ACHN (cell line): ENCODE data around the gene NEMF.
A peak's percentile ranks its signal among the peaks of the same experiment; 100 is the strongest.
"Not testable (repeated sequence)": the region's sequence is repeated elsewhere in the genome, so short reads cannot be mapped to it uniquely, and the experiment has no call there.

Source experiments
- DNase-seq: peaks from one replicate; pipeline ENCODE4 v3.0.0-alpha.2; 2015
- in situ Hi-C: cut with HindIII; loops from 2 replicates; pipeline ENCODE4 v1.10.0; 2017; ENCODE audit warnings: low sequenced_read_pairs, low pct_ligation_motif_present, low pct_unique_long_range_greater_than_20kb

Gene NEMF

DNA sequence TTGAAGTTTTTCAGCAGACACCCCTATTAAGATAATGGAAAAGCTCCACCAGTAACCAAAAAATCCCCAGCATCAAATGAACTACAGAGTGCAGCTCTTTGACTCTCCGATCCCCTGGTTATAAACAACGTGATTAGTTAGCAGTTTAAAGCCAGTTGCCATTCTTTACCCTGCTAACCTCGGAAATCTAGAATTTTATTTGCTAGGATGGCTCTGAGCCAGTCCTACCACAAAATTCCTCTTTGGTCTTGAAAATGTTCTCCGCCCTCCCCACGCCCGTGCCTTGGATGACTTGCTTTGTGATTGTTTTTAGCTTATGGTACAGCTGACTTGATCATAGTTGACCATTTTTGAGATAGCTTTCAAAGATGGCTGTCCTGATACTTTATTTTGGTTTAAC, 83.4 kb downstream of the NEMF start:
- in situ Hi-C loops, result no loop called here
- DNase-seq, result peak; percentile 54

DNA sequence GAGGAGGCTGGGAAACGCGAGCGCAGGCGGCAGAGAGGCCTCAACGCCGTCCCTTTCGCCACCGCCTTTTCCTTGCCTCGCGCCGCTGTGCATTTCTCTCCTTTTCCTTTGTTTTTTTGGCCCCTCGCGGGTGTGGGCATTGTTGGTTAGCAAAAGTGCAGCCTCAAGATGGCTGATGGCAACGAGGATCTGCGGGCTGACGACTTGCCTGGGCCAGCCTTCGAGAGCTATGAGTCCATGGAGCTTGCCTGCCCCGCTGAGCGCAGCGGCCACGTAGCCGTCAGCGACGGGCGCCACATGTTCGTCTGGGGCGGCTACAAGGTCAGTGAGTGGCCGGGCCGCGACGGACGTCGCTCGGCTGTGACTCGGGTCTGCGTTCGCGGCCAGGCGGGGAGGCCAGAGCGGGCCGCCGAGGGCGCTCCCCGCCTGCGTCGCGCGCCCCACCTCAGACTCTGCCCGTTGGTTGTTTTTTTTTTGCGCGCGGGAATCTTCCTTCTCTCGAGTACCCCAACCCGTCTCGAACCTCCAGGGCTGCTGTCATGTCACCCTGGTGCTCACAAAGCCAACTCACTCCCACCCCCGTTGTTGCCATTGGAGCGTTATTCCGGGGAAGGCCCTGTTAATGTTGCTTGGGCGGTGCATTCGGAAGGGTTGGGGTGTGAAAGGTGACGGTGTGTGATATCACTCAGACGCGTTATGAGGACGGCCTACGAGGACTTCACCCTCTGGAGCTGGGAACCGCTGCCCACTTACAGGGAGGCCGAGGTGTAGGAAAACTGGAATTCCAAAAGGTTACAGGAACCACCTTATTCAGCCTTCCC, 84.1 kb downstream of the NEMF start:
- peak; percentile 62 for DNase-seq
- in situ Hi-C loops, result no loop called here

DNA sequence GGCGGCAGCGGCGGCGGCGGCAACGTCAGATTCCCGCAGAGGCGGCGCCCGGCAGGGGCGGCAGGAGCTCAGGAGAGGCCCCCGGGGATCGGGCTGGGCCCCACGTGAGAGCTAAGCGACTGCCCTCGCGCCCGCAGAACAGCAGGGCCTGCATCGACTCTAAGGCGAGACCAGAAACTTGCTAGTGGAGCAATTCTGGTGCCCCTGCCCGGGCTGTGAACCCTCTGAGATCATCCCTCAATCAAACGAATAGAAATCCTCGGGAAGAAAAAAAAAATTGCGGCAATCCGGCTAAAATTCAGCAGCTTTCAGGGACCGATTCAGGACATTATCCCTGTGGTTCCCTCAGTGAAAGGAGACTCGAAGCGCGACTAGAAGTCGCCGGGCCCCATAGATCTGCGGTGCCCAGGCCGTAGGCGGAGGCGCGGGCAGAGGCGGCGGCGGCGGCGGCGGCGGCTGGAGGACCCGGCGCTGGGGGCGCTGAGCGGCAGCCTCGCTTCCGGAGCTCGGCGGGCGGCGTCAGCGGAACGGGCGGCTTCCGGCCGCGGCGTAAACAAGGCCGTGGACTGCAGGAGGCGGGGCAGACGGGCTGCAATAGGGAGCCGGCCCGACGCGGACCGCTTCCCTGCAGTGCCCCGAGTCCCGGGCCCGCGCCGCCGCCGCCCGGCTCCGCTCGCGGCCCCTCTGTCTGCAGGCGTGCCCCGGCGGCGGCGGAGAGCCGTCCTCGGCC, 84.9 kb downstream of the NEMF start, which contains the start of gene KLHDC2:
Gene KLHDC2 (plus strand): TSS at position 583 of the 730 bp plus-strand sequence. CDS start 316 bp downstream, outside the sequence.
- peak; percentile 83 for DNase-seq
- in situ Hi-C loops, result no loop called here

DNA sequence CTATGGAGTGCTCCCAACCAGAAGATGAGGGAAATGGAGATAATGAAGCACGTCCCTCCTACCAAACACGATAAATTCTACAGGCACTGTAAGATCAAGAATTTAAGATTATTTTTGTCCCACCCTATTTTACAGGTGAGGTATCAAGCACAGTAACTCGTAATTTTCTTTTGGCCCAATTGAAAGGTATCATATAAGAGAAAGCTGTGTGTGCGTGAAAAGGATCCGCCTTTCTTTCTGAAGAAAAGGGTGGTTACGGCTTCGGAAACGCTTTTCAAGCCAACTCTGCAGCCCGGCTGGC, 85.4 kb downstream of the NEMF start:
- no peak for DNase-seq
- in situ Hi-C loops, result no loop called here

DNA sequence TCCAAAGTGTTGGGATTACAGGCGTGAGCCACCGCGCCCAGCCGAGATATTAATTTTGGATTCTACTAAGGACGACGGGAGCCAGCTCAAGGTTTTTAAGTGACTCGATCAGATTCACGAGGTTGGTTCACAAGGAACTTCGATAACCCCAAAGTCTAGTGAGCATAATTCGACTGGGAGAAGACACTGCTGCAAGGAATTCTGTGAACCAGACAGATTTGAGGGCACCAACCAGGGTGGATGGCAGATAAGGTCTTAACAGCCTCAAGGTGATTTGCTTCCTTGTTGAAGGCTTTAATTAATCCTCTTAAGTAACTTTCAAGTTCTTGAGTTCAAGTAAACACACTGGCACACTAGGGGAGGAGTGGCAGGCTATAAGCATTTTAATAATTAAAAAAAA, 85.7 kb downstream of the NEMF start:
- in situ Hi-C loops, result no loop called here
- peak; percentile 2 for DNase-seq

- DNase-seq, result no peak
- in situ Hi-C loops, result no loop called here
Measured at GRCh38 chr14:49761839-49762551, 90.6 kb downstream of the NEMF start.

DNA sequence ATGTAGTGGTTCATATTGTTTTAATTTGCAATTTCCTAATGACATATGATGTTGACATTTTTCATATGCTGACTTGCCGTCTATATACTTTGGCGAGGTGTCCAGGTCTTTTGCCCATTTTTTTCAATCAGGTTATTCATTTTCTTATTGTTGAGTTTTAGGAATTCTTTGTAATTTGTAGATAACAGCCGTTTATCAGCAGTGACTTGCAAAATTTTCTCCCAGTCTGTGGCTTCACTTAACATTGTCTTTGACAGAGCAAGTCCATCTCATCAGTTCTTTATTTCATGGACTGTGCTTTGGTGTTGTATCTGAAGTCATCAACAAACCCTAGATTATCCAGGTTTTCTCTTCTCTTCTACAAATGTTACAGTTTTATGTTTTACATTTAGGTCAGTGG, 97.2 kb downstream of the NEMF start:
- no peak for DNase-seq
- in situ Hi-C loops, result no loop called here

DNA sequence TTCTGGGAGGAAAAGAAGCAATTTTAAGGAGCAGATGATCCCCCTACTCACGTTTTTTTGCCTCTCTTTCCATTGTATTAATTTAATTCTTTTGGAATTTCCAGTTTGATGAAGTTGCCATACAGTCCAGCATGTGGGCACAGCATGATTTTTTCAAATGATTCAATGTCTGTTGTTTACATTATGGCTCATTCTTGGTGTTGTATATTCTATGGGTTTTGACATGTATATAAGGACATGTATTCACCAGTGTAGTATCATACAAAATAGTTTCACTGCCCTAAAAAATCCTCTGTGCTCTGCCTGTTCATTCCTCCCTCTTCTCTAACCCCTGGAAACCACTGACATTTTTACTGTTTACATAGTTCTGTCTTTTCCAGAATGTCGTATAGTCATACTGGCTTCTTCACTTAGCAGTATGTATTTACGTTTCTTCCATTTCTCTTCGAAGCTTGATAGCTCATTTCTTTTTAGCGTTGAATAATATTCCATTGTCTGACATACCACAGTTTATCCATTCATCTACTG, 98.0 kb downstream of the NEMF start:
- in situ Hi-C loops, result no loop called here

GRCh38 chr14:49746476-49746875, 106.1 kb downstream of the NEMF start:
- in situ Hi-C loops, DNase-seq: not testable (repeated sequence)

More for the DNA sequence above, 98.0 kb downstream of the NEMF start:
- DNase-seq, result no peak

DNA sequence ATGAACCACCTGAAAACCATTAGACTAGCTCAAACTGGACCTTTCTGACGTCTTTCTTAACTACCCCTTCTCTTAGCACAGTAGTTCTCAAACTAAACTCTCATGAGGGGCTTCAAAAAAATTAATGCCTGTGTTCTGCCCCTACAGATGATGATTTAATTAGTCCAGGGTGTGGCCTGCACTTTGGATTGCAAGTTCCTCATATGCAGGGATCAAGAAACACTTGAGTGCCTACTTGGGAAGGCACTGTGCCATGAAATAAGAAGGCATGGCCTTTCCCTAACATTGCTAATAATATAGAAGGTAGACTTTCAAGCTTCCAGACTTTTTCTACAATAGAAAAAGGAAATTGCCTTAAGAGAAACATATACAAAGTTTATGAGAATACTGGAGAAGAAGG, 107.4 kb downstream of the NEMF start:
- in situ Hi-C loops, result no loop called here
- DNase-seq, result no peak

DNA sequence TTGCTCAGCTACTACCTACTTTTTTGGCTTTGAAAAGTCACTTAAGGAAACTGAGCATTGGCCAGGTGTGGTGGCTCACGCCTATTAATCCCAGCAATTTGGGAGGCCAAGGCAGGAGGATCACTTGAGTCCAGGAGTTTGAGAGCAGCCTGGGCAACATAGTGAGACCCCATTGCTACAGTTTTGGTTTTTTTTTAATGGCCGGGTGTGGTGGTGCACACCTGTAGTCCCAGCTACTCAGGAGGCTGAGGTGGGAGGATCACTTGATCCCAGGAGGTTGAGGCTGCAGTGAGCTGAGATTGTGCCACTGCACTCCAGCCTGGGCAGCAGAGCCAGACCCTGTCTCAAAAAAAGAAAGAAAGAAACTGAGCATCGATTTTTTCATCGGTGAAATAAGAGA, 116.9 kb downstream of the NEMF start:
- in situ Hi-C loops, DNase-seq: not testable (repeated sequence)

GRCh38 chr14:49733836-49734235, 118.8 kb downstream of the NEMF start:
- in situ Hi-C loops, result no loop called here

DNA sequence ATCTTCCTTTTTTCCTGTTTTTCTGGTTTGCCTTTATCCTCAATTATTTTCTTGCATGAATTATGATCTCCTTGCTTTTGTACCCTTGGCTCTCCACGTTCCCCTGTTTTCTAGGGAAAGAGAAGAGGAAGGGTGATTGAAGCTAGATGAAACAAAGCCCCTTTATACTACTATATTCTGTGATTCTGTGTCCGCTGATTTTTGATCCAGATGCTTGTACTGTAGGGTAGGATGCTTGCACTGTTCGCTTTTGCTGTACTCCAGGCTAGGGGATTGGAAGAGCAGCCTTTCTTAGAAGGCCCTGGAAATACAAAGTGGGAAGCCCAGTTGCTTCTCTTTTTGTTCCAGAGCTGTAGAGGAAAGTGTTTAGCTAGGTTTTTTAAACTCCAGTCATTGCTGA, 119.7 kb downstream of the NEMF start:
- no peak for DNase-seq
- in situ Hi-C loops, result no loop called here

More at GRCh38 chr14:49733836-49734235, 118.8 kb downstream of the NEMF start:
- DNase-seq, result no peak
